ENCODE results near the gene DAGLA. TPM values are rescaled to one million over a fixed set of nuclear protein-coding genes. Genes with fewer than 3 reads are reported as not detected.
A peak's percentile ranks its signal among the peaks of the same experiment; 100 is the strongest.

Gene DAGLA
- total and polyA plus RNA-seq, 2 experiments from 2014 or later: 2.1 to 6.3 TPM

DNA sequence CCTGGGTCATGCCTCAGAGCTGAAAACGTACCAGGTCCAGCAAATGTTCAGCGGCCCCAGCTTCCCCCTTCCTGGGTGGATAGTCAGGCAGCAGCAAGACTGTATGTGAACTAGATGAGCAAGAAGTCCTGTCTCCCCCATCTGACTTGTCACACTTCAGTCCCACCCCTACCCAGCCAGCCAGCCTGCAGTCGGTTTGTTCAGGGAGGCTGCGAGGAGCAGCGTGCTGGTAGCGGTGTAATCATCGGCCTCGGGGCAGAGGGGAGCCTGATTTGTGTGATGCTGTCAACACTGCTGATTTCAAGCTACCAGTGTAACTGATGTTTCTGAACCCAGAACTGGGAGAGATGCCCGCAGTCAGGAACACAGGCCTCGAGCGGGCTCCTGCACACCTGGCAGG lies 102.7 kb downstream of the DAGLA start:
- no peak for DNase-seq (ENCODE audit: low read depth in 1 of 2, low spot score in 1 of 2)
- TF ChIP-seq, protein P1, sequence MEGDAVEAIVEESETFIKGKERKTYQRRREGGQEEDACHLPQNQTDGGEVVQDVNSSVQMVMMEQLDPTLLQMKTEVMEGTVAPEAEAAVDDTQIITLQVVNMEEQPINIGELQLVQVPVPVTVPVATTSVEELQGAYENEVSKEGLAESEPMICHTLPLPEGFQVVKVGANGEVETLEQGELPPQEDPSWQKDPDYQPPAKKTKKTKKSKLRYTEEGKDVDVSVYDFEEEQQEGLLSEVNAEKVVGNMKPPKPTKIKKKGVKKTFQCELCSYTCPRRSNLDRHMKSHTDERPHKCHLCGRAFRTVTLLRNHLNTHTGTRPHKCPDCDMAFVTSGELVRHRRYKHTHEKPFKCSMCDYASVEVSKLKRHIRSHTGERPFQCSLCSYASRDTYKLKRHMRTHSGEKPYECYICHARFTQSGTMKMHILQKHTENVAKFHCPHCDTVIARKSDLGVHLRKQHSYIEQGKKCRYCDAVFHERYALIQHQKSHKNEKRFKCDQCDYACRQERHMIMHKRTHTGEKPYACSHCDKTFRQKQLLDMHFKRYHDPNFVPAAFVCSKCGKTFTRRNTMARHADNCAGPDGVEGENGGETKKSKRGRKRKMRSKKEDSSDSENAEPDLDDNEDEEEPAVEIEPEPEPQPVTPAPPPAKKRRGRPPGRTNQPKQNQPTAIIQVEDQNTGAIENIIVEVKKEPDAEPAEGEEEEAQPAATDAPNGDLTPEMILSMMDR (IDR thresholded peaks at IDR 0.05; ENCODE audit: low read depth, low read length): no peak
- H3K4me1 ChIP-seq (ENCODE audit: low read depth): no peaks in the 10 kb centered on the region
- H3K27ac ChIP-seq: no peak overlapping the region
- no peak overlapping the region for H3K4me3 ChIP-seq
- no peaks in the 10 kb centered on the region for H3K9me3 ChIP-seq (ENCODE audit: low read depth)
- peaks cover 26% of the 10 kb centered on the region for H3K36me3 ChIP-seq
- no peaks in the 10 kb centered on the region for H3K27me3 ChIP-seq

DNA sequence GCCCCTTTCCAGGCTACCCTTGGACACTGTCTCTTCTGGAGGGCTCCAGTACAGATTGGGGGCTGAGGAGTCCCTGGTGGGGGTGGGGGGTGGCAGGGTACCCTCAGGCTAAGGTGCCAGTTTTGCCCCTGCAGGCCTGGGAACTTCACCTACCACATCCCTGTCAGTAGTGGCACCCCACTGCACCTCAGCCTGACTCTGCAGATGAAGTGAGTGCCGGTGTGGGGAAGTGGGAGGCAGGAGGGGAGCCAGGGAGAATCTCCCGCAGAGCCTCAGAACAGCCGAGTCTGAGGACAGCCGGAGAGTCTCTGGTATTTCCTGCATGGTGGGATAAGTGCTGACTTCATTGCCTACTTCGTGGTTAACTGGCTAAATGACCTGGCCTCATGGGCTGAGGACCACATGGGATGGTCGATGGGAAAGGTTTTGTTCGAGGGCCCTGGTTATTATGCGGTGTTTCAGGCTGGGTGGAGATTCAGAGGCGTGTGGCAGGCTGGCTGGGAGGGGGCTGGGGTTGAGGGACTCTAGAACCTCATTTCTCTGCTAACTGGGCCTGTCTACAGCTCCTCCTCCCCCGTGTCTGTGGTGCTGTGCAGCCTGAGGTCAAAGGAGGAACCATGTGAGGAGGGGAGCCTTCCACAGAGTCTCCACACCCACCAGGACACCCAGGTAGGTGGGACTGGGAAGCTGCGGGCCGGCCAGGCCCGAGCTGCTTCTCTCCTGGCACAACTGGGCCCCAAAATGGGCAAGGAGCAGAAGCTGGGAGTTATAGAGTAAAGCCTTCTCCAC lies 103.7 kb downstream of the DAGLA start:
- peaks cover 20% of the 10 kb centered on the region for H3K36me3 ChIP-seq
- TF ChIP-seq, protein P1 (IDR thresholded peaks at IDR 0.05; ENCODE audit: low read depth, low read length): no peak
- no peak overlapping the region for H3K4me3 ChIP-seq
- no peaks in the 10 kb centered on the region for H3K4me1 ChIP-seq (ENCODE audit: low read depth)
- DNase-seq (ENCODE audit: low read depth in 1 of 2, low spot score in 1 of 2): peak in 1 of 2 donors; percentile 63
- no peaks in the 10 kb centered on the region for H3K9me3 ChIP-seq (ENCODE audit: low read depth)
- no peaks in the 10 kb centered on the region for H3K27me3 ChIP-seq
- peak overlapping the region; percentile 12 for H3K27ac ChIP-seq

DNA sequence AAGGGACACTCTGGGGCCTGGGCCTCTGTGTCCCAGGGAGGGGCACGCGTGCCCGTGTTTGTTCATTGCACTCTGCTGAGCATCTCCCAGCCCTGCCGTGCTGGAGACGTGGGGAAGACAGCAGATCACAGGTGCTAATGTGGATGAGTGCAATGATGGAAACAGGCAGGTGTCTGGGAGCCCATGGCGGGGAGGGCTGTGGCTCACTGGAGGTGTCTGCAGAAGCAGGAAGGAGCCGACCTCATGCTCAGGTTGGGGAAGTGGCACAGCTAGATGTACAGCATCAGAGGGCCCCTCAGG lies 104.3 kb downstream of the DAGLA start:
- TF ChIP-seq, protein P1 (IDR thresholded peaks at IDR 0.05; ENCODE audit: low read depth, low read length): no peak
- no peak for DNase-seq (ENCODE audit: low read depth in 1 of 2, low spot score in 1 of 2)
- Histone ChIP-seq H3K27me3 (no peaks in the 10 kb centered on the region), H3K36me3 (peaks cover 25% of the 10 kb centered on the region), H3K4me1 (ENCODE audit: low read depth) (no peaks in the 10 kb centered on the region), H3K9me3 (ENCODE audit: low read depth) (no peaks in the 10 kb centered on the region), H3K27ac (no peak overlapping the region), H3K4me3 (no peak overlapping the region)

DNA sequence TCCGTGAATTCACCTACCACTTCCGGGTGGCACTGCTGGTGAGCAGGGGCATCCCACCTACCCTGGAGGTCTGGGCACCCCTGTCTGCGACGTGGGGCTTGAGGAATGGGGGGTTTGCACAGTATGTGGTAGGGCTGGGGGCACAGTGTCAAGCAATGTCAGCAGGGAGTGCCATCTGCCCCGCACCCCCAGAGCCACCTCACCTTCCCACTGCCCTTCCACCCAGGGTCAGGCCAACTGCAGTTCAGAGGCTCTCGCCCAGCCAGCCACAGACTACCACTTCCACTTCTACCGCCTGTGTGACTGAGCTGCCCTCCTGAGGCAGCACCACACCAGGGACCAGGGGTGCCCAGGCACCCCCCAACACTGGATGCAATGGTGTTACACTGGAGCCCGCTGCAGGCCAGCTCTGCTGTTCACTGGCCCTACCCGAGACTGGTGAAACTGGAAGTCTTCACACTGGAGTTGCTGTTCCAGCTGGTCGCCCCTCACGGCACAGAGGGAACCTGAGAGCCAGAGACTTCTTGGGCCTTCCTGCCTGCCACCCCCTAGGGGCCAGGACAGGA lies 105.7 kb downstream of the DAGLA start:
- H3K36me3 ChIP-seq: peaks cover 31% of the 10 kb centered on the region

DNA sequence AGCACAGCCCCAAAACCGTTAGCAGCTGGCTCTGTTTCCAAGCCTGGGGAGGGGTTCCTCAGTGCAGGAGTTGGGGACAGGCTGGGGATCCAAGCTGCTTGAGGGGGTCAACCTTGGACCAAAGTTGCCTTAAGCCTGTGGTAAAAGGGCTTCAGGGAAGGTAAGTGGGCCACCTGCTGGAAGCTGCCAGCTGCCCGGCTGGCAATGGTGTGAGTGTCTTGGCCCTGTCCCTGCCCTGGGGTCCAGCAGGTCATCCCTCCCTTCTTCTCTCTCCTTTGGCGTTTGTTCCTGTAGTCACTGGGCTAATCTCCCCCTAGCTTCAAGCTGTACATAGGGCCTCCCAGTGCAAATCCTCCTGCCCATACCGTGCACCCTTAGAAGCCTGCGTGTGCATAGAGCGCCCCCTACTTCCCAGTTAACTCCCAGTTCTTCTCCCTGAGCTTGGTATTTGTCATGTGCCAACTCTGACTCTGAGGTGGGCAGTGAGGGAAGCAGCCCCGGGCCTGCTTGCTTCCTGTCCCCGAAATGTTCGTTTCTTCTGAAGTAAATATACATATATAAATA lies 107.8 kb downstream of the DAGLA start:
- DNase-seq (ENCODE audit: low read depth in 1 of 2, low spot score in 1 of 2): peak; percentile 82 to 88
- no peaks in the 10 kb centered on the region for H3K9me3 ChIP-seq (ENCODE audit: low read depth)
- TF ChIP-seq, protein P1 (IDR thresholded peaks at IDR 0.05; ENCODE audit: low read depth, low read length): peak; percentile 83
- H3K4me3 ChIP-seq: no peak overlapping the region
- peaks cover 5% of the 10 kb centered on the region for H3K4me1 ChIP-seq (ENCODE audit: low read depth)
- peaks cover 24% of the 10 kb centered on the region for H3K36me3 ChIP-seq
- H3K27me3 ChIP-seq: no peaks in the 10 kb centered on the region
- peak overlapping the region; percentile 34 for H3K27ac ChIP-seq

More for the DNA sequence above, 105.7 kb downstream of the DAGLA start:
- Histone ChIP-seq H3K4me3 (no peak overlapping the region), H3K27ac (no peak overlapping the region), H3K27me3 (no peaks in the 10 kb centered on the region), H3K4me1 (ENCODE audit: low read depth) (no peaks in the 10 kb centered on the region), H3K9me3 (ENCODE audit: low read depth) (no peaks in the 10 kb centered on the region)
- TF ChIP-seq, protein P1 (IDR thresholded peaks at IDR 0.05; ENCODE audit: low read depth, low read length): no peak
- DNase-seq (ENCODE audit: low read depth in 1 of 2, low spot score in 1 of 2): no peak
